ENCODE results near the gene SPRR1B. TPM values are rescaled to one million over a fixed set of nuclear protein-coding genes. Genes with fewer than 3 reads are reported as not detected.

SPRR1B gene
- total RNA-seq, 1 experiment from 2014 or later: not detected

GRCh38 chr1:152997901-152998300 is 33.1 kb upstream of the SPRR1B start:
- Histone ChIP-seq H2BK12ac (ENCODE audit: insufficient read length, low read depth, low read length) (no peak overlapping the region), H3K79me2 (ENCODE audit: insufficient read depth, low read length) (no peaks in the 10 kb centered on the region), H2AK5ac (ENCODE audit: insufficient read length, low read length) (no peak overlapping the region), H2BK15ac (ENCODE audit: low read depth, low read length) (no peak overlapping the region), H2BK120ac (ENCODE audit: low read depth, low read length, poor library complexity, severe bottlenecking) (no peak overlapping the region), H3K27ac (ENCODE audit: insufficient read length, low read depth, low read length) (no peak overlapping the region), H3K4me2 (ENCODE audit: insufficient read depth, insufficient read length, low read length) (no peak overlapping the region), H3T11ph (ENCODE audit: low read length) (no peak overlapping the region), H2BK5ac (ENCODE audit: insufficient read length, low read length) (no peak overlapping the region), H2BK20ac (ENCODE audit: low read depth, low read length, poor library complexity, severe bottlenecking) (no peak overlapping the region), H3K9ac (ENCODE audit: extremely low read depth, insufficient read length, low read length) (no peak overlapping the region), H3K79me1 (ENCODE audit: insufficient read depth, low read depth, low read length, poor library complexity, severe bottlenecking) (no peaks in the 10 kb centered on the region), H3K4ac (ENCODE audit: low read depth, low read length) (no peak overlapping the region), H3K27me3 (ENCODE audit: insufficient read depth, low read length) (no peaks in the 10 kb centered on the region; the same call in 1 of the 2 replicates), H4K8ac (replicated peaks; ENCODE audit: insufficient read length, low read depth, low read length) (no peak overlapping the region), H3K23ac (ENCODE audit: insufficient read length, low read depth, low read length) (no peak overlapping the region), H3K9me3 (ENCODE audit: control insufficient read depth, low read depth, low read length) (no peaks in the 10 kb centered on the region), H4K5ac (ENCODE audit: insufficient read length, low read depth, low read length) (no peak overlapping the region), H3K23me2 (ENCODE audit: insufficient read length, low read depth, low read length, poor library complexity, severe bottlenecking) (no peaks in the 10 kb centered on the region), H2AFZ (ENCODE audit: low read length) (no peak overlapping the region), H3K56ac (ENCODE audit: insufficient read length, low read depth, low read length) (no peak overlapping the region), H3K18ac (ENCODE audit: insufficient read length, low read depth, low read length) (no peak overlapping the region), H4K20me1 (ENCODE audit: control insufficient read depth, insufficient read depth, insufficient read length) (no peaks in the 10 kb centered on the region), H4K91ac (ENCODE audit: insufficient read length, low read depth, low read length) (no peak overlapping the region), H3K14ac (ENCODE audit: insufficient read depth, low read length) (no peak overlapping the region), H3K4me1 (ENCODE audit: insufficient read depth, low read length) (no peaks in the 10 kb centered on the region; the same call in 1 of the 2 replicates)
- Mint-ChIP-seq H3K27me3 (ENCODE audit: low read depth) (peaks cover 5% of the 10 kb centered on the region; the same call in 1 of the 2 replicates), H3K27ac (no peak overlapping the region), H3K36me3 (ENCODE audit: insufficient read depth in 1 of 3, low read depth in 3 of 3) (peaks cover 0 to 8% (median 0%) of the 10 kb centered on the region in 3 experiments; a peak in 3 of 7 replicates), H3K4me3 (no peak overlapping the region), H3K9me3 (peaks cover 12 to 16% of the 10 kb centered on the region in 2 experiments; a peak in 4 of 5 replicates), H3K4me1 (peaks cover 10 to 19% of the 10 kb centered on the region in 2 experiments)
- no peak for DNase-seq
- no peak for TF ChIP-seq CTCF (conservative IDR thresholded peaks at IDR 0.05)
- WGBS (ENCODE audit: extremely low coverage, insufficient read length, low lambda C conversion rate): no CpG with 5 or more reads among the region's 7 CpGs

All from H9 (cell line).